H9 (cell line): ENCODE data around the gene KRTAP1-5. TPM values are rescaled to one million over a fixed set of nuclear protein-coding genes. Genes with fewer than 3 reads are reported as not detected.
"Not testable (repeated sequence)": the region's sequence is repeated elsewhere in the genome, so short reads cannot be mapped to it uniquely, and the experiment has no call there.

ENCODE experiments used
- DNase-seq: peaks from one replicate; pipeline ENCODE4 v3.0.0-alpha.2; 2017
- H2AFZ ChIP-seq: one replicate; pipeline ENCODE4 v1.6.1; 2013; ENCODE audit warnings: mild to moderate bottlenecking, low read length, control low read depth, moderate library complexity
- H2AK5ac ChIP-seq: 2 replicates; pipeline ENCODE4 v1.6.1; 2013; ENCODE audit warnings: low read length, control low read depth, mixed read lengths; ENCODE audit not compliant: insufficient read length
- H2BK120ac ChIP-seq: one replicate; pipeline ENCODE4 v1.6.1; 2013; ENCODE audit warnings: low read depth, mild to moderate bottlenecking, low read length, control low read depth, inconsistent platforms; ENCODE audit not compliant: poor library complexity, severe bottlenecking
- H2BK12ac ChIP-seq: 2 replicates; pipeline ENCODE4 v1.6.1; 2013; ENCODE audit warnings: low read length, control low read depth, mixed read lengths, low read depth; ENCODE audit not compliant: insufficient read length
- H2BK15ac ChIP-seq: 2 replicates; pipeline ENCODE4 v1.6.1; 2013; ENCODE audit warnings: low read depth, low read length, control low read depth
- H2BK20ac ChIP-seq: one replicate; pipeline ENCODE4 v1.6.1; 2013; ENCODE audit warnings: low read depth, mild to moderate bottlenecking, low read length, control low read depth, inconsistent platforms; ENCODE audit not compliant: poor library complexity, severe bottlenecking
- H2BK5ac ChIP-seq: 2 replicates; pipeline ENCODE4 v1.6.1; 2013; ENCODE audit warnings: low read length, control low read depth, mixed read lengths; ENCODE audit not compliant: insufficient read length
- H3K14ac ChIP-seq: 2 replicates; pipeline ENCODE4 v1.6.1; 2013; ENCODE audit warnings: low read length, control low read depth; ENCODE audit not compliant: insufficient read depth
- H3K18ac ChIP-seq: 2 replicates; pipeline ENCODE4 v1.6.1; 2013; ENCODE audit warnings: low read depth, mild to moderate bottlenecking, mixed read lengths, low read length, control low read depth; ENCODE audit not compliant: insufficient read length
- H3K23ac ChIP-seq: 2 replicates; pipeline ENCODE4 v1.6.1; 2013; ENCODE audit warnings: low read length, control low read depth, mixed read lengths, low read depth; ENCODE audit not compliant: insufficient read length
- H3K23me2 ChIP-seq: 2 replicates; pipeline ENCODE4 v1.6.1; 2013; ENCODE audit warnings: low read depth, mild to moderate bottlenecking, mixed read lengths, low read length, control low read depth; ENCODE audit not compliant: insufficient read length, poor library complexity, severe bottlenecking
- H3K27ac ChIP-seq: 2 replicates; pipeline ENCODE4 v1.5.1; 2013; ENCODE audit warnings: low read length, control low read depth, mixed read lengths, low read depth; ENCODE audit not compliant: insufficient read length
- H3K27me3 ChIP-seq: 2 replicates; pipeline ENCODE4 v1.6.1; 2013; ENCODE audit warnings: low read length, control low read depth, inconsistent platforms; ENCODE audit not compliant: insufficient read depth
- H3K4ac ChIP-seq: 2 replicates; pipeline ENCODE4 v1.6.1; 2013; ENCODE audit warnings: low read depth, mild to moderate bottlenecking, control low read depth, inconsistent platforms, low read length, moderate library complexity
- H3K4me1 ChIP-seq: 2 replicates; pipeline ENCODE4 v1.6.1; 2013; ENCODE audit warnings: low read length, control low read depth, inconsistent platforms; ENCODE audit not compliant: insufficient read depth
- H3K4me2 ChIP-seq: 2 replicates; pipeline ENCODE4 v1.6.1; 2013; ENCODE audit warnings: low read length, control low read depth, mixed read lengths; ENCODE audit not compliant: insufficient read length, insufficient read depth
- H3K56ac ChIP-seq: 2 replicates; pipeline ENCODE4 v1.6.1; 2013; ENCODE audit warnings: low read depth, mild to moderate bottlenecking, mixed read lengths, low read length, control low read depth; ENCODE audit not compliant: insufficient read length
- H3K79me1 ChIP-seq: 2 replicates; pipeline ENCODE4 v1.6.1; 2013; ENCODE audit warnings: low read depth, mild to moderate bottlenecking, moderate library complexity, low read length, control low read depth, inconsistent platforms; ENCODE audit not compliant: insufficient read depth, poor library complexity, severe bottlenecking
- H3K79me2 ChIP-seq: 2 replicates; pipeline ENCODE4 v1.6.1; 2013; ENCODE audit warnings: low read length, control low read depth, inconsistent platforms; ENCODE audit not compliant: insufficient read depth
- H3K9ac ChIP-seq: 2 replicates; pipeline ENCODE4 v1.6.1; 2013; ENCODE audit warnings: low read length, control low read depth, mixed read lengths; ENCODE audit not compliant: insufficient read length; ENCODE audit errors: extremely low read depth
- H3K9me3 ChIP-seq: one replicate; pipeline ENCODE4 v1.6.1; 2013; ENCODE audit warnings: low read depth, low read length, inconsistent platforms; ENCODE audit not compliant: control insufficient read depth
- H3T11ph ChIP-seq: one replicate; pipeline ENCODE4 v1.6.1; 2013; ENCODE audit warnings: mild to moderate bottlenecking, low read length, control low read depth, inconsistent platforms
- H4K20me1 ChIP-seq: one replicate; pipeline ENCODE4 v1.6.1; 2013; ENCODE audit not compliant: control insufficient read depth, insufficient read length, insufficient read depth
- H4K5ac ChIP-seq: 2 replicates; pipeline ENCODE4 v1.6.1; 2013; ENCODE audit warnings: low read depth, mild to moderate bottlenecking, mixed read lengths, low read length, control low read depth; ENCODE audit not compliant: insufficient read length
- H4K8ac ChIP-seq: replicated peaks from 2 replicates; pipeline ENCODE4 v1.6.1; 2013; ENCODE audit warnings: low read length, control low read depth, mixed read lengths, low read depth; ENCODE audit not compliant: insufficient read length
- H4K91ac ChIP-seq: 2 replicates; pipeline ENCODE4 v1.6.1; 2013; ENCODE audit warnings: low read depth, mild to moderate bottlenecking, moderate library complexity, mixed read lengths, low read length, control low read depth; ENCODE audit not compliant: insufficient read length
- H3K27ac Mint-ChIP-seq, 3 experiments: 2 replicates in 2 of 3; 3 replicates in 1 of 3; pipeline ENCODE4 v1.8.0; 2020 to 2021; ENCODE audit warnings: mixed read lengths in 3 of 3, mild to moderate bottlenecking in 1 of 3, moderate library complexity in 1 of 3
- H3K27me3 Mint-ChIP-seq: 2 replicates; pipeline ENCODE4 v1.8.0; 2021; ENCODE audit warnings: low read depth, mild to moderate bottlenecking, moderate library complexity, mixed read lengths
- H3K36me3 Mint-ChIP-seq, 3 experiments: 2 replicates in 2 of 3; 3 replicates in 1 of 3; pipeline ENCODE4 v1.8.0; 2020 to 2021; ENCODE audit warnings: low read depth in 3 of 3, mixed read lengths in 3 of 3; ENCODE audit not compliant: insufficient read depth in 1 of 3
- H3K4me1 Mint-ChIP-seq, 2 experiments: 2 replicates each; pipeline ENCODE4 v1.8.0; 2020; ENCODE audit warnings: mixed read lengths in 2 of 2
- H3K4me3 Mint-ChIP-seq, 2 experiments: 2 replicates in 1 of 2; 3 replicates in 1 of 2; pipeline ENCODE4 v1.8.0; 2020 to 2021; ENCODE audit warnings: mild to moderate bottlenecking in 2 of 2, mixed read lengths in 2 of 2, moderate library complexity in 1 of 2
- H3K9me3 Mint-ChIP-seq, 2 experiments: 2 replicates in 1 of 2; 3 replicates in 1 of 2; pipeline ENCODE4 v1.8.0; 2020; ENCODE audit warnings: mild to moderate bottlenecking in 2 of 2, mixed read lengths in 2 of 2, moderate library complexity in 1 of 2
- WGBS: extraction: QIAGEN DNeasy Blood & Tissue Kit; methylation state at CpG from one replicate; pipeline ENCODE4 v1.1.7; 2013; ENCODE audit warnings: missing lambda C conversion rate, low lambda C conversion rate, mixed read lengths; ENCODE audit not compliant: insufficient read length; ENCODE audit errors: extremely low coverage; 5-methylcytosine and 5-hydroxymethylcytosine counted together
- total RNA-seq: library from RNA; stranded (reverse); gene quantifications from 2 replicates; pipeline ENCODE4 v1.2.1, GENCODE V29; 2021

KRTAP1-5 gene
- total RNA-seq, 1 experiment from 2014 or later = not detected

DNA sequence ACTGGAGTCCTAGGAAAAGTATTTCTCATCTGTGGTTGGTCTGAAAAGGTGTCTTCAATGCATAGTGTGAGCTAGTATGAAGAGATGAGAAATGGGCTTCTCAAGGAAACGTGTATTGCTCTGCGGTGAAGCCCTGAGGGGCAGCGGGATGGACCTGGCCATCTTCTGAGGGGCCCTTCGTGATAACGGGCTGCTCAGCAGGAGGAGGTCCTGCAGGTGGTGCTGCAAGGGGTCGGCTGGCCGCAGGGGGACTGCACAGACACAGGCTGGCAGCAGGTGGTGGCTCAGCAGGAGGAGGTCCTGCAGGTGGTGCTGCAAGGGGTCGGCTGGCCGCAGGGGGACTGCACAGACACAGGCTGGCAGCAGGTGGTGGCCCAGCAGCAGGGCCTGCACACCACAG, 27.5 kb upstream of the KRTAP1-5 start:
- not testable (repeated sequence) for H3K79me2 ChIP-seq, H3K27me3 ChIP-seq, H4K8ac ChIP-seq, H3K4me1 ChIP-seq, H3K27ac Mint-ChIP-seq, H3K4me2 ChIP-seq, DNase-seq, H3K23ac ChIP-seq, H3K27ac ChIP-seq, H3K18ac ChIP-seq, H3T11ph ChIP-seq, H3K4ac ChIP-seq, H3K79me1 ChIP-seq, H2BK120ac ChIP-seq, H3K9me3 ChIP-seq, H4K20me1 ChIP-seq, H3K9me3 Mint-ChIP-seq, H3K9ac ChIP-seq, H2BK12ac ChIP-seq, H2BK5ac ChIP-seq, H2AK5ac ChIP-seq, H2AFZ ChIP-seq, H3K14ac ChIP-seq, H3K56ac ChIP-seq, H3K27me3 Mint-ChIP-seq, H3K4me3 Mint-ChIP-seq, H4K5ac ChIP-seq, H3K36me3 Mint-ChIP-seq, H2BK15ac ChIP-seq, H2BK20ac ChIP-seq, H4K91ac ChIP-seq, H3K23me2 ChIP-seq
- WGBS = no CpG with 5 or more reads among the region's 9 CpGs
- H3K4me1 Mint-ChIP-seq = peaks cover 13 to 14% of the 10 kb centered on the region in 2 experiments
